ENCODE results near the gene CHRM5.
"Not testable (repeated sequence)": the region's sequence is repeated elsewhere in the genome, so short reads cannot be mapped to it uniquely, and the experiment has no call there.

CHRM5 gene

DNA sequence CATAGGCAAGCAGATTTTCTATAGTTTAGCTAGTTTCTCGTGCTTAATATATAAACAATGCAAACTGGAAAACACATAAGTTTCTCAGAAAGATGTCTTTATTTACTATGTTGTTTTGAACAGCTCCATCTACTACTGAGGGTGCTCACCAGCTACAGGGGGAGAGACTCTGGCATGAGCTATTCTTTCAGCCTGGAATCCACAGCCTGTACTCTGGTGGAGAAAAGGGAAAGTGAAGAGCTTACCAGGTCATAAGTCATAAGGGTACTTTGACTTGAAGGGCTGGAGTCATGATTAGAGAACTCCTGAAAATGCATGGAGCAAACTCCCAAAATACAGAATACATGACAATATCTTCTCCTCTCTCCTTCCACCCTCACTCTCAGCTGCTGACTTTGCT is 75.1 kb downstream of the CHRM5 start:
- DNase-seq, result no peak

DNA sequence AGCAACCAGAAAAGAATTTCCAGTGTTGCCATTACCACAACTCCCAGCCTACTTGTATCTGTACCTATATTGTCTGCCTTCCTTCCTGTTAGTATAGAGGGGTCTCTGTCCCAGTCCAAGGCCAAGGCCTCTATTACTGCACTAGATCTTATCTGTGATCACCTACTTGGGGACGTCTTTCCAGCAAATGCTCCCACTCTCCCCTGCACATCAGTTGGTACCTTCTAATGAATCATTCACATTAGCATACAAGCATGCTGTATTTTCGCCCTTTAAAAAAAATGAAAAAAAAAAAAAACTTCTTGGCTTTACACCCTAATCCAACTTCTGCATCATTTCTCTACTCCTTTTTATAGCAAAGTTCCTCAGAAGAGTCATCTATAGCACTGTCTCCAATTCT is 75.5 kb downstream of the CHRM5 start:
- no peak for DNase-seq

DNA sequence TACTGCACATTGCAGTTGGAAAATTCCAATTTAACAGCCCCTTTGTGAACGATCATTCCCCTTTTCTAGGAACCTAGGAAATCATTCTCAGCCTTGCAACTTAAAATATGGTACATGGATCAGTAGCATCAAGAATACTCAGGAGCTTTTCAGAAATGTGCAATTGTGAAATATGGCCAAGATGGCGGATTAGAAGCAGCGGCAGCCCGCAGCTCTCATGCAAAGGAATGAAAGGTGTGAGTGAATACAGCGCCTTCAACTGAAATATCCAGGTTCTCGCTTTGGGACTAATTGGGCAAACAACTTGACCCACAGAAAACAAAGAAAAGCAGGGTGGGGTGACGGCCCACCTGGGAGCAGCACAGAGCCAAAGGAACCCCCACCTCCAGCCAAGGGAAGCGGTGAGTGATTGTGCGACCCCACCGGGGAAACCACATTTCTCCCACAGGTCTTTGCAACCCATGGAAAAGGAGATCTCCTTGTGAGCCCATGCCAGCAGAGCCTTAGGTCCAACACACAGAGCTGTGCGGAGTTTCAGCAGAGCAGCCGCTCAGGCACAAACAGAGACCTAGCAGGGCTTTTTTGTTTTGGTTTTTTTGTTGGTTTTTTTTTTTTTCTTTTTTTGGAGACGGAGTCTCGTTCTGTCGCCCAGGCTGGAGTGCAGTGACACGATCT is 78.3 kb downstream of the CHRM5 start:
- DNase-seq, result no peak

DNA sequence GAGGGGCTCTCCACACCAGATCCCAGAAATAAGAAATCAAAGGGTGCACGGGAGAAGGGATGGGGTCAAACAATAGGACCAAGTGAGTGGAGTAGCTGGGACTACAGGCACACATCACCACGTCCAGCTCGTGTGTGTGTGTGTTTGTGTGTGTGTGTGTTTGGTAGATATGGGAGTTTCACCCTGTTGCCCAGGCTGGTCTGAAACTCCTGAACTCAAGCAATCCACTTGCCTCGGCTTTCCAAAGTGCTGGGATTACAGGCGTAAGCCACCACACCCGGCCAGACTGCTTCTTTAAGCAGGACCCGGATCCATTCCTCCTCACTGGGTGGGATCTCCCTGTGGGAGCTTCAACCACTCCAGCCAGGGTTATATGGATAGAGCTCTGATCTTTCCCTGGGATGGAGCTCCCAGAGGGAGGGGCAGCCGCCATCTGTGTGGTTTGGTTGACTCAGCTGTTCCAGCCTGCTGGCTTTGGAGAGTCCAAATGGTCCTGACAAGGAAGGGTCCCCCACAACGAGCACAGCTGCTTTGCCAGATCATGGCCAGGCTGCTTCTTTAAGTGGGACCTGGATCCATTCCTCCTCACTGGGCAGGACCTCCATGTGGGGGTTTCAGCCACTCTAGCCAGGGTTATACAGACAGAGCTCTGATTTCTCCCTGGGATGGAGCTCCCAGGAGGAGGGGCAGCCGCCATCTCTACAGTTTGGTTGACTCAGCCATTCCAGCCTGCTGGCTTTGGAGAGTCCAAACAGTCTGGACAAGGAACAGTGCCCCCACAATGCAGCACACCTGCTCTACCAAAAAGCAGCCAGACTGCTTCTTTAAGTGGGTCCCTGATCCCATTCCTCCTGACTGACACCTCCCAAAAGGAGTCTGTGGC is 79.8 kb downstream of the CHRM5 start:
- DNase-seq, result no peak

DNA sequence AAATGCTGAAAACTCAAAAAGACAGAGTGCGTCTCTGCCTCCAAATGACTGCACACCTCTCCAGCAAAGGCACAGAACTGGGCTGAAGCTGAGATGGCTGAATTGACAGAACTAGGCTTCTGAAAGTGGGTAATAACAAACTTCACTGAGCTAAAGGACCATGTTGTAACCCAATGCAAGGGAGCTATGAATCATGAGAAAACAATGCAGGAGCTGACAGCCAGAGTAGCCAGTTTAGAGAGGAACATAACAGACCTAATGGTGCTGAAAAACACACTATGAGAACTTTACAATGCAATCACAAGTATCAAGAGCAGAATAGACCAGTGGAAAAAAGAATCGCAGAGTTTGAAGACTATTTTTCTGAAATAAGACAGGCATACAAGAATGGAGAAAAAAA is 80.8 kb downstream of the CHRM5 start:
- no peak for DNase-seq

DNA sequence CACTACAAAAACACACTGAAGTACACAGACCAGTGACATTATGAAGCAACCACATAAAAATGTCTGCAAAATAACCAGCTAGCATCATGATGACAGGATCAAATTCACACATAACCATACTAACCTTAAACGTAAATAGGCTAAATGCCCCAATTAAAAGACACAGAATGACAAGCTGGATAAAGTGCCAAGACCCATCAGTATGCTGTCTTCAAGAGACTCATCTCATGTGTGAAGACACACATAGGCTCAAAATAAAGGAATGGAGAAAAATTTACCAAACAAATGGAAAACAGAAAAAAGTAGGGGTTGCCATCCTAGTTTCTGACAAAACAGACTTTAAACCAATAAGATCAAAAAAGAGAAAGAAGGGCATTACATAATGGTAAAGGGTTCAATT is 82.1 kb downstream of the CHRM5 start:
- not testable (repeated sequence) for DNase-seq

DNA sequence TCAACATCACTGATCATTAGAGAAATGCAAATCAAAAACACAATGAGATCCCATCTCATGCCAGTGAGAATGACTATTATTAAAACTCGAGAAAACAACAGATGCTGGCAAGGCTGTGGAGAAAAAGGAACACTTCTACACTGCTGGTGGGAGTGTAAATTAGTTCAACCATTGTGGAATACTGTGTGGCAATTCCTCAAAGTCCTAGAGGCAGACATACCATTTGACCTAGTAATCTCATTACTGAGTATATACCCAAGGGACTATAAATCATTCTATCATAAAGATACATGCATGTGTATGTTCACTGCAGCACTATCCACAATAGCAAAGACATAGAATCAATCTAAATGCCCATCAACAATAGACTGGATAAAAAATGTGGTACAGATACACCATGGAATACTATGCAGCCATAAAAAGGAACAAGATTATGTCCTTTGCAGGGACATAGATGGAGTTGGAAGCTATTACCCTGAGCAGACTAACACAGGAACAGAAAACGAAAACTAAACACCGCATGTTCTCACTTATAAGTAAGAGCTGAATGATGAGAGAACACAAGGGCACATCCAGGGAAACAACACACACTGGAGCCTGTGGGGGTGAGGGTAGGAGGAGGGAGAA is 85.9 kb downstream of the CHRM5 start:
- no peak for DNase-seq

DNA sequence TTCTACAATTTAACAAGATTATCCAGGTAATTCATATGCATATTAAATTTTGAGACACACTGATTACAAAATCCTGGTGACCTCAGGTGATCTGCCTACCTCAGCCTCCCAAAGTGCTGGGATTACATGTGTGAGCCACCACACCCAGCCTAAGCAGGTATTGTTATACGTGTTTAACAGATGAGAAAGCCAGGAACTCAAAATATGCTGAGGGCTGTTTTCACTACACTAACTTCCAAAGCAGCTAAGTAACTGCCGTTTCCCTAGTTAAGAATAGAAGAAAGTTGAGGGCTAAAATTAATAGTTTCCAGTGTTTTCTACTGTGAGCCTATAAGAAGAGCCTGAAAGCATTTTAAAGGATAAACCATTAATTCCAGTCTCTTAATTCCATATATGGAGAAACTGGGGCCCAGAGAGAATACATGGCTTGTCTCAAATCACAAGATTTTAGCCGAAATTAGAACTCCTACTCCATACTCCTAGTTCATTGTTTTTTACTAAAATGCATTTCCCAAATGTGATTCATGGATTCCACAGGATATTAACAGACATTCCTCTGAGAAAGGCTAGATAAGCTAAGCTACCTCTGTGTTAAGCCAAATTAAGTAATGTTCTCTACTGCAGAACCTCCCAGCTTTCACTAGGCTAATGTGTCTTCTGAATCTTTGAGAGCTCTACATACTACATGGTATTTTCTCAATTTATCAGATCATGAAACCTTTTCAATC is 87.7 kb downstream of the CHRM5 start:
- no peak for DNase-seq

DNA sequence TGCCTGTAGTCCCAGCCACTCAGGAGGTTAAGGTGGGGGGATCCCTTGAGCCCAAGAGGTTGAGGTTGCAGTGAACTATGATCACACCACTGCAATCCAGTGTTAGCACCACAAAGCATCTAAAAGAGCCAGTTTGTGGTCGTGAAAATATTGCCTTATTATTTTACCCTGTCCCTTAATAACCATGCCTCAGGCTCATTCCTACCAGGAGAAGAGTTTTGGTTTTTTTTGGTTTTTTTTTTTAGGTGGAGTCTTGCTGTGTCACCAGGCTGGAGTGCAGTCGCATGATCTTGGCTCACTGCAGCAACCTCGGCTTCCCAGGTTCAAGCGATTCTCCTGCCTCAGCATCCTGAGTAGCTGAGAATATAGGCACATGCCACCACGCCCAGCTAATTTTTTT is 88.6 kb downstream of the CHRM5 start:
- no peak for DNase-seq

DNA sequence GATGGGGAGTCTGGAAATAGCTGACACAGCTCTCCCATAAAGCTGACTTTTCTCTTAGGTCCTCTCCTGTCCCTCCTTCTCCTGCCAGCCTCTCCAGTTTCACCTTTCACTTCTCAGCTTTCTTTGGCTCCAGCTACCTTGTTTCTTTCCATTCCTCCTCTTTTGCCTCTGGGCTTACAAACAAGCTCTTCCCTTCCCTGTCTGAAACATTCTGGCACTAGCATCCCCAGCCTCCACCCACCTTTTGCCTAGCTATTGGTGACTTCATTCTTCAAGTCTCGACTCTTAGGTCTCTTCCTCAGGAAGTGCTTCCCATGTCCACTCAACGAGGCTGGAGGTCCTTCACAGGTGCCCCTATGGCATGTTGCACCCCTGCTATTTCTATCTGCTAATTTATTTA is 91.2 kb downstream of the CHRM5 start:
- no peak for DNase-seq

DNA sequence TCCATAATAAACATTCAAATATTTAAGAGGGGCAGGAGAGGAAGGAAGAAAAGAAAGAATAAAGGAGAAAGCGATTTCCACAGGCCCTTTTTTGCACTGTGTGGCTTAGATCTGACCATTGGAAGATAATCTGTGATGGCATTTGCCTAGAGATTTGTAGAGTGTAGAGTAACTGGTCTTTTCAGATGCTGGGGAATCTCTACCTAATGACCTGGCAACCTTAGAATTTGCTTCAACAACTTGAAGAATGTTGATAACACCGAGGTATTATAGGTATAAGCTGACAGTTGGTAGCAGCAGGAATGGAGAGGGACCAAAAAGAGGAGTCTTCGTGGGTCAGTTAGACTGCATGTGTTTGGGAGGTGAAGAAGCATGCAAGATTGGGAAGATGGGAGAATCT is 91.6 kb downstream of the CHRM5 start:
- no peak for DNase-seq

DNA sequence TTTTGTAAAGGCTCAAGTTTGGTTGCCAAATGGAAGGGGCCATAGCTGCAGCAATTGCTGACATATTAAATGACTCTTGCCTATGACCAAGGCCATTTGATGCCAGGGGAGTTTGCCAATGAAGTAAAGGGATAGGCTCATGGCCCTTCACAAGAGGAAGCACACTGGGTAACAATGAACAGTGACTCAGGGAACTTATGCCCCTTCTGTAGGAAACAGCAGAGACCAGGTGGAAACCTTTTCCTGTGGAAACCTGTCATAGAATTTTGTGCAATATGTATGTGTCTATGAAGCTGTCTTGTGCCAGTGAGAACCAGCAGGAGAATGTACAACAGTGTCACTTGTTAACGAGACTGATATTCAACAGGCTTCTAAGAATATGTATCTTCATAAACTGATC is 96.1 kb downstream of the CHRM5 start:
- DNase-seq, result no peak

DNA sequence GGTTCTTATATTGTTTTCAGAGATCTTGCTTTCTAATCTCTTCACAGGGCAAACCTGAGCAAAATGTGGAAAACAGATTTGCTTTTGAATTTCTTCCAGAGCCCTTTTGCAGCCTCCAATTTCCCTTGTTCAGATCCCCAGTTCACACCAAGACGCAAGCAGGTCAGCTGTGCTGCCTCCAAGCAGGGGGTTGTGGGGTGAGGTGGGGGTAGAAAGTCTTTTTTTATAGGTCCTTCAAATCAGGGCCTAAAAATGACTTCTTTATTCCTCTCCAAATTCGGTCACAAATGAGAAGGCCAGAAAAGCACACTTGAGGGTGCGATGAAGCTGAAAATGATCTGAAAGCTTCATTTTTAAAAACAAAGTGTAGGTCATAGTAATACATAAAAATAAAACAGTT is 97.0 kb downstream of the CHRM5 start:
- no peak for DNase-seq

DNA sequence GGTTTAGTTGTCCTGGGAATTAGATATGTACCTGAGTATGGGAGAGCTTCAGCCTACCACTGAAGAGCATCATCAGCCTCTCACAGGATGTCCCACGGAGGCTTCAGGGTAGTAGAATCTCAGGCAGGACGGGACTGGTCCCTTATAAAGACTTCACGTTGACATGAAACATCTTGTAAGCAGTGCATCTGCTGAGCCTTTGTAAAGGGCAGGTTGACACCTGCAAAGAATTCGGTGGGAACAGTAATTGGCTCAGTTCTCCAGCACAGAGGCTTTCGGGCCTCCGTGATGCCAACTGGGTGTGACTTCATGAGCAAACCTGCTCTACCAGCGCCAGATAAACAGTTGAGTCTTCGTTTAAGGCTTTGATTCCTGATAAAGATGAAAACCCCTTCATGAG is 97.6 kb downstream of the CHRM5 start:
- DNase-seq, result no peak

DNA sequence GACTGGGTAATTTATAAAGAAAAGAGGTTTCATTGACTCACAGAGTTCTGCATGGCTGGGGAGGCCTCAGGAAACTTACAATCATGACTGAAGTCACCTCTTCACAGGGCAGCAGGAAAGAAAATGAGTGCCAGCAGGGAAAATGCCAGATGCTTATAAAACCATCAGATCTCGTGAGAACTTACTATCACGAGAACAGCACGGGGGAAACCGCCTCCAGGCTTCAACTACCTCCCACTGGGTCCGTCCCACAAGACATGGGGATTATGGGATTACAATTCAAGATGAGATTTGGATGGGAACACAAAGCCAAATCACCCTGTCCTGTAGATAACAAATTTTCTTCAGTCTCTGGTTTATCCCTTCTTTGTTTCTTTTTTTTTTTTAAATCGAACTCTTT is 101.7 kb downstream of the CHRM5 start:
- DNase-seq, result no peak

DNA sequence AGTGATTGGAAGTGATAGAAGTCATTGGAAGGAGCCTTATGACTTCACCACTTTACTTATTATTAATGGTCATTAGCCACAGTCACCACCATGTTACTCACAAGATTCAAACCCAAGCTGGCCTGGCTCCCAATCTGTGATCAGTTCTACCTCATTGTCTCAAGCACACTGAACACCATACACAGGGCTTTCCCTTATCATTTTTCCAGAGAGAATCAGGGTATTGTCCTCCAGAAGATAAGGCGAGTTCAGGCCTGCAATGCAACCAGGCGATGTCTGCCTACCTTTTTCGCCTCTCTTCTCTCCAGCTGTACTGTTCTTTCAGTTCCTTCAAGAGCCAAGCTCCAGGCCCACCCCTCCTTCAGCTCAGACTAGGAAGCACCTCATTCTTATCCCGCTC is 108.5 kb downstream of the CHRM5 start:
- no peak for DNase-seq

DNA sequence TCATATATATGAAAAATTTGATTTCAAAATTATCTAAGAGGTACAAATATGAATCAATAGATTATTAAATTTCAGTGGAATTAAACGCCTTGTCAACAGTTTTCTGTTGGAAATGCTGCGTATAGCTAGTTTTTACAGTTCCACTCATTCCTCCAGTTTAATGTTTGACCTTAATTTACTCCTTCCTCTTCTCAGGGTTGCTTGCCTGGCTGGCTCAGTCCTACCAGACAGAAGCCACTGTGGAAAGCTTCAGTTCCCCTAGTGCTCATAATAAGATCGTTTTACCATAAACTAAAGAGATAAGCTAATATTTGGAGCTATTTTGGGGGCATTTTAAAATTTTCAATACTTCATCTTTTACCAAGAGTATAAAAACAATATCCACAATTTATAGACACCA is 110.6 kb downstream of the CHRM5 start:
- DNase-seq, result no peak

DNA sequence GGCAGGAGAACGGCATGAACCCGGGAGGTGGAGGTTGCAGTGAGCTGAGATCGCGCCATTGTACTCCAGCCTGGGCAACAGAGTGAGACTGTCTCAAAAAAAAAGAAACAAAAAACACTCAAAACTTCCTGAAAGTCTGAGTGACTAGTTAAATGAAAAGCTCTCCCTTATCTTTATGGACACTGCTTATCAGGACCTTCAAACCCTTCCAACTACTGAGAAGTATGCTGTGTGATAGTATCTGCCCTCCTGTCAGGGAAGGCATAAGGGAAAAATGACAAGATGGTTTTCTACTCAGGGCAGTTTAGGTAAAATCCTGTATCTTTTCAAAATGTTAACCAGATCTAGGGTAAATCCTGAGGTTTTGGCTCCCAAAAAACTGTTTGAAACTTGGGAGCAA is 111.6 kb downstream of the CHRM5 start:
- DNase-seq, result no peak

DNA sequence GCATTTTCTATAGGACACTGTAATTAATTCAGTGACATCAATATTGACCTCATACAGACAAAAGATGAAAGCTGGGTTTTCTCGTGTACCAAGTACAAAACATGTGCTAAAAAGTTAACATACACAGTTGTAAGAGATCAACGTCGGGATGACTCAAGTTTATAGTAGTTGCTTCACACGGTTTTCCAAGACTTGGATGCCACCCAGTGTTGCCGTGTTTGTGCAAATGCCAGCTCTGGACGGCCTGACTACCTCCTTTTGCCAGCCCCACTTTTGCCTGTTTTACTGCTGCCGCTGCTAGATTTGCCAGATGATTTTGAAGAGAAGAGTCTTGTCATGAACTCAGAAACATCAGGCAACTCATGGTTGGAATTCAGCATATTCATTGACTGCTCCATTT is 115.8 kb downstream of the CHRM5 start:
- DNase-seq, result peak in 1 of 2 experiments; percentile 44

DNA sequence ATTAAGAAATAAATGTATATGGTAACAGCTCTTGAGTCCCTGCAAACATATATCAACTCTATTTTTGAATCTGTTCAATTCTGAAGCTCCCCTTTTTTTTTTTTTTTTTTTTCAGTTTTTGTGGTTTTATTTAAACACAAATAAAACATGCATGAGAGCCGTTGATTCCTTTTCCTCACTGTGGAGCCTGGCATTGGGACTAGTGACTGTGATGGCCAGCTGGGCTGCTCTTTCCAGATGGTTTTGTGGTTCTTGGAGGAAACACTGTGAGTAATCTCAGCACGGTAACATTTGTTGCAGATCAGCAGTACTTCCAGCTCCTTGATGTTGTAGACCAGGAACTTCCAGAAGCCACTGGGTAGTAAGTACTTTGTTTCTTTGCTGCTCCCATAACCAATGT is 117.4 kb downstream of the CHRM5 start:
- DNase-seq, result peak; percentile 6 to 52

DNA sequence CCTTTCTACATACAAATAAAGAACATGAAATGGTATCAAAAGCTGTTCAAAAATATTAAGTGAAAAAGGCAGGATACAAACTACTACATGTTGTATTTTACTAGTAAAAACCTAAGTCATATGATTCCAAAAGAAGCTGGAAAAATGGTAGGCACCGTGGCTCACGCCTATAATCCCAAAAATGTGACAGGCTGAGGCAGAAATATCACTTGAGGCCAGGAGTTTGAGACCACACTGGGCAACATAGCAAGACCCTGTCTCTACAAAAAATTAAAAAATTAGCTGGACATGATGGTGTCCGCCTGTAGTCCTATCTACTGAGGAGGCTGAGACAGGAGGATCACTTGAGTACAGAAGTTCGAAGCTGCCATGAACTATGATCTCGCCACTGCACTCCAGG is 131.6 kb downstream of the CHRM5 start:
- no peak for DNase-seq

DNA sequence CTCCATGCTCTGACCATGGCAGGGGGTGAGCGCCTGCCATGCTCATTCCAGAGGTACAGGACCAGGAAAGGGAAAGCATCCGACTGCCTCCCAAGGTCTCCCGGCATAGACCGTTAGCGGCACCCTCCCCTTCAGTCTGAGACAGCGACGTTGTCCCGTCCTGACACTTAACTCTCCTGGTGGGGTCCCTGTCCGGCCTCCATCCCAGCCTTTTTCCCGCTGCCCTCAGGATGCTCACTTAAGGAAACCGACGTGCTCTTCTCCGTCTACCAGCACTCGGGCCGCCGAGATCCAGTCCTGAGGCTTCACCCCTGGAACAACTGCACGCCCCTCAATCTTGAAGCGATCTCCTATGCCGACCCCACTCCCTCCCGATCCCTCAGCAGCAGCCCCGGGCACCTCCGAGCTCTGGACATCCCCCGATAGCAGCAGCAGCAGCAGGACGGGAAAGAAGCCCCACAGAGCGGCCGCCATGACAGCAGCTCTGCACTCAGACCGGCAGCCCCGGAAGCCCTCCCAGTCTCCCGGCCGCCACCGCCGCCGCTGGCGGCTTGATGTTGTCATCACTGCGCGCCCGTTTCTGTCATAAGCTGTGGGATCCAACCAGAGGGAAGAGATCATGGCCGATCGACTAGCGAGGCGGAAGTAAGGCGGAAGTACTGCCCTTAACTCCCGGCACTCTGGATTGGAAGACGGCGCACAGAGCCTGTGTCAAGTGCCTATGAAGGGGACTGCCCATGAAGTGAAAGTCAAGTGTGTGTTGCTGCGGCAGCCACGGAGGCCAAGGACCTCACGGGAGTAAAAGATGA is 133.3 kb downstream of the CHRM5 start, which contains the start of the genes EMC7 and PGBD4:
EMC7 (minus strand) TSS at position 497 of the 809 bp plus-strand sequence; CDS start at position 474, 23 bp downstream.
PGBD4 (plus strand) TSS at position 718 of the 809 bp plus-strand sequence. CDS start 449 bp downstream, outside the sequence.
- DNase-seq, result peak; percentile 92 to 96

Measured in NCI-H446 (cell line).